AG09319 (cell line): ENCODE data around the gene CALCB.
"Not testable (repeated sequence)": the region's sequence is repeated elsewhere in the genome, so short reads cannot be mapped to it uniquely, and the experiment has no call there.

Source experiments
- DNase-seq: peaks from one replicate; pipeline ENCODE4 v3.0.0-alpha.2; 2010; ENCODE audit warnings: low read depth; ENCODE audit errors: extremely low read depth
- CTCF ChIP-seq: IDR thresholded peaks from 2 replicates; pipeline ENCODE4 v1.5.1; 2011; ENCODE audit warnings: low read depth, mild to moderate bottlenecking, inconsistent platforms, low read length, moderate library complexity

CALCB gene

GRCh38 chr11:15059132-15059915, 14.1 kb upstream of the CALCB start:
- no peak for DNase-seq
- TF ChIP-seq CTCF: no peak

- TF ChIP-seq CTCF: no peak
- no peak for DNase-seq
Observed at GRCh38 chr11:15062599-15062998, 10.8 kb upstream of the CALCB start.

GRCh38 chr11:15069751-15070150, 3.6 kb upstream of the CALCB start:
- not testable (repeated sequence) for DNase-seq

- DNase-seq: no peak
- TF ChIP-seq CTCF: no peak
Observed at GRCh38 chr11:15071556-15072255, 1.7 kb upstream of the CALCB start.

- no peak for DNase-seq
- no peak for TF ChIP-seq CTCF
Observed at GRCh38 chr11:15072551-15073143, 746 bp upstream of the CALCB start.

GRCh38 chr11:15074206-15075161, 1.1 kb downstream of the CALCB start:
- peak; percentile 15 for DNase-seq
- TF ChIP-seq CTCF: peak; percentile 76

GRCh38 chr11:15075162-15075526, 1.8 kb downstream of the CALCB start:
- no peak for DNase-seq
- TF ChIP-seq CTCF: no peak
